Activated naive CD4-positive, alpha-beta T cell treated with anti-CD3 and anti-CD28 coated beads, Interleukin-2, amount 50 U/mL, for 24 hours (primary cell): Measurements from ENCODE around the gene C6orf163.
"Not testable (repeated sequence)": the region's sequence is repeated elsewhere in the genome, so short reads cannot be mapped to it uniquely, and the experiment has no call there.

ENCODE experiments used
- H3K27ac Mint-ChIP-seq: one replicate; pipeline ENCODE4 v1.8.0; 2021; ENCODE audit warnings: mild to moderate bottlenecking, mixed read lengths
- H3K27me3 Mint-ChIP-seq: one replicate; pipeline ENCODE4 v1.8.0; 2021; ENCODE audit warnings: mixed read lengths
- H3K36me3 Mint-ChIP-seq: one replicate; pipeline ENCODE4 v1.8.0; 2021; ENCODE audit warnings: mixed read lengths
- H3K4me1 Mint-ChIP-seq: one replicate; pipeline ENCODE4 v1.8.0; 2021; ENCODE audit warnings: mixed read lengths
- H3K4me3 Mint-ChIP-seq: one replicate; pipeline ENCODE4 v1.8.0; 2021; ENCODE audit warnings: mild to moderate bottlenecking, mixed read lengths
- H3K9me3 Mint-ChIP-seq: one replicate; pipeline ENCODE4 v1.8.0; 2021; ENCODE audit warnings: mixed read lengths

Gene C6orf163

GRCh38 chr6:87344731-87345130 is at the start of gene C6orf163:
Gene C6orf163, plus strand, starts transcription at chr6:87344813. Its CDS starts 287 bp downstream, at chr6:87345100.
- Mint-ChIP-seq H3K9me3 (no peaks in the 10 kb centered on the region), H3K4me1 (no peaks in the 10 kb centered on the region), H3K27me3 (no peaks in the 10 kb centered on the region), H3K36me3 (peaks cover 13% of the 10 kb centered on the region), H3K4me3 (no peak within 1 kb of the TSS), H3K27ac (no peak within 1 kb of the TSS)

- Mint-ChIP-seq H3K36me3 (peaks cover 3% of the 10 kb centered on the region), H3K4me1 (no peaks in the 10 kb centered on the region), H3K27ac (no peak overlapping the region), H3K27me3 (peaks cover 41% of the 10 kb centered on the region), H3K9me3 (no peaks in the 10 kb centered on the region), H3K4me3 (no peak overlapping the region)
Observed at GRCh38 chr6:87297119-87297518, 47.5 kb upstream of the C6orf163 start.

- peaks cover 41% of the 10 kb centered on the region for H3K27me3 Mint-ChIP-seq
- H3K27ac Mint-ChIP-seq, H3K36me3 Mint-ChIP-seq, H3K9me3 Mint-ChIP-seq, H3K4me1 Mint-ChIP-seq, H3K4me3 Mint-ChIP-seq: not testable (repeated sequence)
Observed at GRCh38 chr6:87301277-87301676, 43.3 kb upstream of the C6orf163 start.

- H3K4me1 Mint-ChIP-seq: no peaks in the 10 kb centered on the region
- H3K9me3 Mint-ChIP-seq: peaks cover 2% of the 10 kb centered on the region
- no peaks in the 10 kb centered on the region for H3K36me3 Mint-ChIP-seq
- H3K27ac Mint-ChIP-seq: no peak overlapping the region
- peaks cover 9% of the 10 kb centered on the region for H3K27me3 Mint-ChIP-seq
- no peak overlapping the region for H3K4me3 Mint-ChIP-seq
Observed at GRCh38 chr6:87308970-87309369, 35.6 kb upstream of the C6orf163 start.

- no peaks in the 10 kb centered on the region for H3K9me3 Mint-ChIP-seq
- no peaks in the 10 kb centered on the region for H3K36me3 Mint-ChIP-seq
- H3K27ac Mint-ChIP-seq: no peak overlapping the region
- H3K4me1 Mint-ChIP-seq: no peaks in the 10 kb centered on the region
- H3K4me3 Mint-ChIP-seq: no peak overlapping the region
- peaks cover 12% of the 10 kb centered on the region for H3K27me3 Mint-ChIP-seq
Observed at GRCh38 chr6:87312860-87313259, 31.8 kb upstream of the C6orf163 start.

GRCh38 chr6:87315071-87315470 is 29.5 kb upstream of the C6orf163 start:
- no peaks in the 10 kb centered on the region for H3K36me3 Mint-ChIP-seq
- peaks cover 12% of the 10 kb centered on the region for H3K27me3 Mint-ChIP-seq
- H3K9me3 Mint-ChIP-seq: no peaks in the 10 kb centered on the region
- H3K4me3 Mint-ChIP-seq: no peak overlapping the region
- H3K27ac Mint-ChIP-seq: no peak overlapping the region
- no peaks in the 10 kb centered on the region for H3K4me1 Mint-ChIP-seq

GRCh38 chr6:87319271-87319987 is 25.2 kb upstream of the C6orf163 start:
- Mint-ChIP-seq H3K36me3 (no peaks in the 10 kb centered on the region), H3K9me3 (no peaks in the 10 kb centered on the region), H3K4me1 (peaks cover 15% of the 10 kb centered on the region), H3K27ac (no peak overlapping the region), H3K4me3 (no peak overlapping the region), H3K27me3 (peaks cover 5% of the 10 kb centered on the region)

- Mint-ChIP-seq H3K27ac (peak within 1 kb of the TSS; percentile 91), H3K36me3 (peaks cover 6% of the 10 kb centered on the region), H3K27me3 (no peaks in the 10 kb centered on the region), H3K9me3 (peaks cover 6% of the 10 kb centered on the region), H3K4me3 (peak within 1 kb of the TSS; percentile 97), H3K4me1 (peaks cover 23% of the 10 kb centered on the region)
Observed at GRCh38 chr6:87322304-87323212, 22.1 kb upstream of the C6orf163 start, which contains the start of gene SMIM8. Gene SMIM8, plus strand, starts transcription at chr6:87322588. Its CDS starts 14,444 bp downstream, at chr6:87337032.

- not testable (repeated sequence) for H3K36me3 Mint-ChIP-seq, H3K27me3 Mint-ChIP-seq, H3K27ac Mint-ChIP-seq, H3K9me3 Mint-ChIP-seq
- Mint-ChIP-seq H3K4me1 (peaks cover 23% of the 10 kb centered on the region), H3K4me3 (peak overlapping the region; percentile 68)
Observed at GRCh38 chr6:87323880-87324279, 20.7 kb upstream of the C6orf163 start.

GRCh38 chr6:87330961-87331360 is 13.7 kb upstream of the C6orf163 start:
- peaks cover 31% of the 10 kb centered on the region for H3K4me1 Mint-ChIP-seq
- H3K9me3 Mint-ChIP-seq: peaks cover 15% of the 10 kb centered on the region
- H3K27ac Mint-ChIP-seq: no peak overlapping the region

GRCh38 chr6:87333033-87333432 is 11.6 kb upstream of the C6orf163 start:
- H3K9me3 Mint-ChIP-seq: peaks cover 11% of the 10 kb centered on the region
- H3K27me3 Mint-ChIP-seq: no peaks in the 10 kb centered on the region
- peaks cover 13% of the 10 kb centered on the region for H3K36me3 Mint-ChIP-seq
- H3K4me1 Mint-ChIP-seq: peaks cover 33% of the 10 kb centered on the region
- H3K27ac Mint-ChIP-seq: peak overlapping the region; percentile 63
- no peak overlapping the region for H3K4me3 Mint-ChIP-seq

More at GRCh38 chr6:87330961-87331360, 13.7 kb upstream of the C6orf163 start:
- H3K27me3 Mint-ChIP-seq: no peaks in the 10 kb centered on the region
- H3K36me3 Mint-ChIP-seq: peaks cover 14% of the 10 kb centered on the region
- H3K4me3 Mint-ChIP-seq: no peak overlapping the region

- peak overlapping the region; percentile 43 for H3K4me3 Mint-ChIP-seq
- peaks cover 11% of the 10 kb centered on the region for H3K9me3 Mint-ChIP-seq
- H3K36me3 Mint-ChIP-seq: peaks cover 16% of the 10 kb centered on the region
- peak overlapping the region; percentile 63 for H3K27ac Mint-ChIP-seq
- no peaks in the 10 kb centered on the region for H3K27me3 Mint-ChIP-seq
- peaks cover 33% of the 10 kb centered on the region for H3K4me1 Mint-ChIP-seq
Observed at GRCh38 chr6:87333591-87334181, 10.9 kb upstream of the C6orf163 start.

- H3K27me3 Mint-ChIP-seq: no peaks in the 10 kb centered on the region
- peaks cover 11% of the 10 kb centered on the region for H3K9me3 Mint-ChIP-seq
- H3K27ac Mint-ChIP-seq: no peak overlapping the region
- H3K36me3 Mint-ChIP-seq: peaks cover 14% of the 10 kb centered on the region
- H3K4me1 Mint-ChIP-seq: peaks cover 33% of the 10 kb centered on the region
- H3K4me3 Mint-ChIP-seq: no peak overlapping the region
Observed at GRCh38 chr6:87334683-87335082, 9.9 kb upstream of the C6orf163 start.

- Mint-ChIP-seq H3K27me3 (no peaks in the 10 kb centered on the region), H3K9me3 (peaks cover 11% of the 10 kb centered on the region), H3K4me3 (no peak overlapping the region), H3K4me1 (peaks cover 29% of the 10 kb centered on the region), H3K36me3 (peaks cover 18% of the 10 kb centered on the region), H3K27ac (no peak overlapping the region)
Observed at GRCh38 chr6:87336367-87336766, 8.2 kb upstream of the C6orf163 start.

- no peak overlapping the region for H3K27ac Mint-ChIP-seq
- peaks cover 6% of the 10 kb centered on the region for H3K4me1 Mint-ChIP-seq
- peaks cover 19% of the 10 kb centered on the region for H3K36me3 Mint-ChIP-seq
- H3K27me3 Mint-ChIP-seq: no peaks in the 10 kb centered on the region
- H3K4me3 Mint-ChIP-seq: no peak overlapping the region
- no peaks in the 10 kb centered on the region for H3K9me3 Mint-ChIP-seq
Observed at GRCh38 chr6:87340230-87340629, 4.4 kb upstream of the C6orf163 start.
